ENCODE measurements around the gene TSPEAR. TPM values are rescaled to one million over a fixed set of nuclear protein-coding genes. Genes with fewer than 3 reads are reported as not detected.
"Not testable (repeated sequence)": the region's sequence is repeated elsewhere in the genome, so short reads cannot be mapped to it uniquely, and the experiment has no call there.

TSPEAR gene
- total and polyA plus RNA-seq, 2 donors from 2014 or later = 0.09 to 0.22 TPM

GRCh38 chr21:44480200-44481053 lies 230.9 kb downstream of the TSPEAR start:
- DNase-seq = no peak
- Histone ChIP-seq H3K4me3 (ENCODE audit: low read length in 3 of 3) (no peak overlapping the region), H3K4me1 (ENCODE audit: control insufficient read depth in 2 of 3, insufficient read depth in 2 of 3, low read depth in 1 of 3, low read length in 3 of 3) (no peaks in the 10 kb centered on the region), H3K27me3 (ENCODE audit: control insufficient read depth, insufficient read depth, low read length) (no peaks in the 10 kb centered on the region), H3K36me3 (ENCODE audit: control insufficient read depth in 2 of 3, insufficient read depth in 3 of 3, low read length in 3 of 3) (no peaks in the 10 kb centered on the region), H3K27ac (ENCODE audit: low read depth in 2 of 2, low read length in 2 of 2) (no peak overlapping the region), H3K9me3 (ENCODE audit: control insufficient read depth in 2 of 3, insufficient read depth in 1 of 3, low read length in 3 of 3) (no peaks in the 10 kb centered on the region), H3K9ac (ENCODE audit: low read length in 3 of 3) (no peak overlapping the region)
- intact Hi-C loops (cut with DNase I) = no loop called here
- no peak for FAIRE-seq
- TF ChIP-seq CTCF (IDR thresholded peaks at IDR 0.05; ENCODE audit: borderline replicate concordance, extremely low read depth, insufficient read depth) = no peak

GRCh38 chr21:44479556-44480199 lies 231.7 kb downstream of the TSPEAR start:
- H3K4me1 ChIP-seq (ENCODE audit: control insufficient read depth in 2 of 3, insufficient read depth in 2 of 3, low read depth in 1 of 3, low read length in 3 of 3); H3K36me3 ChIP-seq (ENCODE audit: control insufficient read depth in 2 of 3, insufficient read depth in 3 of 3, low read length in 3 of 3); FAIRE-seq; H3K9ac ChIP-seq (ENCODE audit: low read length in 3 of 3); H3K4me3 ChIP-seq (ENCODE audit: low read length in 3 of 3); intact Hi-C loops (cut with DNase I); H3K27me3 ChIP-seq (ENCODE audit: control insufficient read depth, insufficient read depth, low read length); H3K9me3 ChIP-seq (ENCODE audit: control insufficient read depth in 2 of 3, insufficient read depth in 1 of 3, low read length in 3 of 3); H3K27ac ChIP-seq (ENCODE audit: low read depth in 2 of 2, low read length in 2 of 2): not testable (repeated sequence)
- peak in 4 of 5 donors; percentile 28 to 54 (median 33) for DNase-seq
- TF ChIP-seq CTCF (IDR thresholded peaks at IDR 0.05; ENCODE audit: borderline replicate concordance, extremely low read depth, insufficient read depth) = peak; percentile 25

GRCh38 chr21:44478801-44479167 lies 232.6 kb downstream of the TSPEAR start:
- no peaks in the 10 kb centered on the region for H3K9me3 ChIP-seq (ENCODE audit: control insufficient read depth in 2 of 3, insufficient read depth in 1 of 3, low read length in 3 of 3)
- no peaks in the 10 kb centered on the region for H3K27me3 ChIP-seq (ENCODE audit: control insufficient read depth, insufficient read depth, low read length)
- no peak for FAIRE-seq
- H3K27ac ChIP-seq (ENCODE audit: low read depth in 2 of 2, low read length in 2 of 2) = no peak overlapping the region
- no peak for DNase-seq
- TF ChIP-seq CTCF (IDR thresholded peaks at IDR 0.05; ENCODE audit: borderline replicate concordance, extremely low read depth, insufficient read depth) = no peak
- no peak overlapping the region for H3K9ac ChIP-seq (ENCODE audit: low read length in 3 of 3)
- intact Hi-C loops (cut with DNase I) = no loop called here
- H3K4me3 ChIP-seq (ENCODE audit: low read length in 3 of 3) = no peak overlapping the region
- no peaks in the 10 kb centered on the region for H3K36me3 ChIP-seq (ENCODE audit: control insufficient read depth in 2 of 3, insufficient read depth in 3 of 3, low read length in 3 of 3)
- no peaks in the 10 kb centered on the region for H3K4me1 ChIP-seq (ENCODE audit: control insufficient read depth in 2 of 3, insufficient read depth in 2 of 3, low read depth in 1 of 3, low read length in 3 of 3)

Measured in kidney (tissue), 14 donors.